ENCODE data around the gene CFAP58. TPM values are rescaled to one million over a fixed set of nuclear protein-coding genes. Genes with fewer than 3 reads are reported as not detected.
A peak's percentile ranks its signal among the peaks of the same experiment; 100 is the strongest.

CFAP58 gene
- polyA plus RNA-seq, 3 donors = 0.16 TPM; not detected in 2

GRCh38 chr10:104314591-104315485 lies 38.8 kb upstream of the CFAP58 start:
- H3K36me3 Mint-ChIP-seq = peaks cover 72 to 92% of the 10 kb centered on the region in 2 donors
- H3K4me1 ChIP-seq (ENCODE audit: control insufficient read depth in 1 of 2, insufficient read depth in 2 of 2, low read length in 2 of 2) = peaks cover 15 to 30% of the 10 kb centered on the region in 2 donors
- H3K9me3 ChIP-seq (replicated peaks in 1 of 2; ENCODE audit: control insufficient read depth in 1 of 2, insufficient read depth in 1 of 2, low read length in 2 of 2) = no peaks in the 10 kb centered on the region
- H3K9ac ChIP-seq (ENCODE audit: insufficient read depth, low read length, poor library complexity, severe bottlenecking) = no peak overlapping the region
- peaks cover 100% of the 10 kb centered on the region for H3K79me2 ChIP-seq (ENCODE audit: insufficient read depth, low read length)
- peaks cover 0 to 1% (median 0%) of the 10 kb centered on the region in 3 donors for H3K27me3 Mint-ChIP-seq (ENCODE audit: low read depth in 3 of 3)
- peaks cover 43% of the 10 kb centered on the region for H3K4me1 Mint-ChIP-seq
- WGBS (ENCODE audit: insufficient coverage) = 97% methylated on average over 43 of the region's 43 CpGs
- H3K27ac ChIP-seq (ENCODE audit: low read depth in 1 of 2, low read length in 2 of 2) = no peak overlapping the region
- peak overlapping the region in 1 of 2 donors; percentile 31 for H3K4me3 Mint-ChIP-seq
- DNase-seq = no peak
- no peak for TF ChIP-seq CTCF (IDR thresholded peaks at IDR 0.05)
- H4K20me1 ChIP-seq (ENCODE audit: insufficient read depth, low read length) = peaks cover 100% of the 10 kb centered on the region
- H3K36me3 ChIP-seq (replicated peaks in 1 of 2; ENCODE audit: control insufficient read depth in 1 of 2, insufficient read depth in 2 of 2, low read length in 2 of 2) = peaks cover 63 to 85% of the 10 kb centered on the region in 2 donors
- intact Hi-C loops (cut with micrococcal nuclease) = no loop called here
- peaks cover 0 to 2% (median 0%) of the 10 kb centered on the region in 7 donors for H3K9me3 Mint-ChIP-seq
- no peak overlapping the region for H2AFZ ChIP-seq (ENCODE audit: insufficient read depth, low read depth, low read length, poor library complexity, severe bottlenecking)
- H3K27me3 ChIP-seq (ENCODE audit: control insufficient read depth in 2 of 2, insufficient read depth in 2 of 2, low read length in 2 of 2) = no peaks in the 10 kb centered on the region
- no peak overlapping the region for H3K4me2 ChIP-seq (replicated peaks; ENCODE audit: extremely low read depth, low read length, poor library complexity, severe bottlenecking)
- H3K4me3 ChIP-seq (replicated peaks in 1 of 3; ENCODE audit: low read depth in 2 of 3, low read length in 3 of 3) = no peak overlapping the region
- H3K27ac Mint-ChIP-seq = no peak overlapping the region

- Histone ChIP-seq H3K9me3 (replicated peaks in 1 of 2; ENCODE audit: control insufficient read depth in 1 of 2, insufficient read depth in 1 of 2, low read length in 2 of 2) (no peaks in the 10 kb centered on the region), H2AFZ (ENCODE audit: insufficient read depth, low read depth, low read length, poor library complexity, severe bottlenecking) (no peak overlapping the region), H3K36me3 (replicated peaks in 1 of 2; ENCODE audit: control insufficient read depth in 1 of 2, insufficient read depth in 2 of 2, low read length in 2 of 2) (peaks cover 56 to 79% of the 10 kb centered on the region in 2 donors), H3K4me2 (replicated peaks; ENCODE audit: extremely low read depth, low read length, poor library complexity, severe bottlenecking) (no peak overlapping the region), H3K9ac (ENCODE audit: insufficient read depth, low read length, poor library complexity, severe bottlenecking) (no peak overlapping the region), H3K79me2 (ENCODE audit: insufficient read depth, low read length) (peaks cover 100% of the 10 kb centered on the region), H3K27ac (ENCODE audit: low read depth in 1 of 2, low read length in 2 of 2) (peak overlapping the region in 1 of 2 donors; percentile 39), H3K4me1 (ENCODE audit: control insufficient read depth in 1 of 2, insufficient read depth in 2 of 2, low read length in 2 of 2) (peaks cover 22 to 36% of the 10 kb centered on the region in 2 donors), H3K27me3 (ENCODE audit: control insufficient read depth in 2 of 2, insufficient read depth in 2 of 2, low read length in 2 of 2) (no peaks in the 10 kb centered on the region), H3K4me3 (replicated peaks in 1 of 3; ENCODE audit: low read depth in 2 of 3, low read length in 3 of 3) (no peak overlapping the region), H4K20me1 (ENCODE audit: insufficient read depth, low read length) (peaks cover 100% of the 10 kb centered on the region)
- peaks cover 70 to 90% of the 10 kb centered on the region in 2 donors for H3K36me3 Mint-ChIP-seq
- intact Hi-C loops (cut with micrococcal nuclease) = no loop called here
- peaks cover 0 to 1% (median 0%) of the 10 kb centered on the region in 3 donors for H3K27me3 Mint-ChIP-seq (ENCODE audit: low read depth in 3 of 3)
- peak overlapping the region in 1 of 7 donors; percentile 37 for H3K27ac Mint-ChIP-seq
- peaks cover 0 to 2% (median 0%) of the 10 kb centered on the region in 7 donors for H3K9me3 Mint-ChIP-seq
- no peak for DNase-seq
- no peak overlapping the region for H3K4me3 Mint-ChIP-seq
- 97% methylated on average over 22 of the region's 22 CpGs for WGBS (ENCODE audit: insufficient coverage)
- TF ChIP-seq CTCF (IDR thresholded peaks at IDR 0.05) = no peak
- H3K4me1 Mint-ChIP-seq = peaks cover 46% of the 10 kb centered on the region
These were observed 38.1 kb upstream of the CFAP58 start for GRCh38 chr10:104315486-104315921.
